Brain microvascular endothelial cell (primary cell): ENCODE data around the gene TTC14.

Experiments
- DNase-seq: peaks from one replicate; pipeline ENCODE4 v3.0.0-alpha.2; 2020
- H3K27ac ChIP-seq: fragments of 250-450 bp; sonication (Bioruptor Pico); 2 replicates; pipeline ENCODE4 v1.5.1; 2020; ENCODE audit warnings: mild to moderate bottlenecking, moderate library complexity
- H3K27me3 ChIP-seq: fragments of 250-450 bp; sonication (Bioruptor Pico); replicated peaks from 2 replicates; pipeline ENCODE4 v1.5.1; 2020; ENCODE audit warnings: mild to moderate bottlenecking
- H3K36me3 ChIP-seq: fragments of 250-450 bp; sonication (Bioruptor Pico); replicated peaks from 2 replicates; pipeline ENCODE4 v1.5.1; 2020; ENCODE audit warnings: mild to moderate bottlenecking
- H3K4me3 ChIP-seq: 2 replicates; pipeline ENCODE4 v1.5.1; 2011; ENCODE audit warnings: low read depth, mild to moderate bottlenecking, control low read depth, low read length, moderate library complexity
- in situ Hi-C: cut with HindIII; loops from 2 replicates; pipeline ENCODE4 v1.10.0; 2017; ENCODE audit warnings: low sequenced_read_pairs, low pct_ligation_motif_present
- TF ChIP-seq, protein P1 (sequence below): IDR thresholded peaks from 2 replicates; pipeline ENCODE4 v1.5.1; 2011; ENCODE audit warnings: low read depth, mild to moderate bottlenecking, moderate library complexity, low read length, control low read depth, inconsistent platforms; ENCODE audit errors: missing control alignments

The TTC14 gene

DNA sequence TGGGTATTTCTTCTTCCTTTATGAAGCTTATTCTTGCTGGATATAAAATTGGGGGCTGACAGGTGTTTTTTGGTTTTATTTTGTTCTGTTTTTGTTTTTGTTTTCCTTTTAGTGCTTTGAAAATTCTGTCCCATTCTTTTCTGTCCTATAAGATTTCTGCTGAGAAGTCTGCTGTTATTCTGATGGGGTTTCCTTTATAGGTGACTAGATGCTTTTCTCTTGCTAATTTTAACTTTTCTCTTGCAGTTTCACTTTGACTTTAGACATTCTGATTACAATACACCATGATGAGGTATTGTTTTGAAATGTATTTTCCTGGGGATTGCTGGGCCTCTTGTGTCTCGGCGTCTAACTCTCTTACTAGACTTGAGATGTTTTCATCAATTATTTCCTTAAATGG, 22.8 kb downstream of the TTC14 start:
- in situ Hi-C loops = no loop called here
- no peak overlapping the region for H3K27ac ChIP-seq
- H3K27me3 ChIP-seq = no peaks in the 10 kb centered on the region
- DNase-seq = no peak
- TF ChIP-seq, protein P1, sequence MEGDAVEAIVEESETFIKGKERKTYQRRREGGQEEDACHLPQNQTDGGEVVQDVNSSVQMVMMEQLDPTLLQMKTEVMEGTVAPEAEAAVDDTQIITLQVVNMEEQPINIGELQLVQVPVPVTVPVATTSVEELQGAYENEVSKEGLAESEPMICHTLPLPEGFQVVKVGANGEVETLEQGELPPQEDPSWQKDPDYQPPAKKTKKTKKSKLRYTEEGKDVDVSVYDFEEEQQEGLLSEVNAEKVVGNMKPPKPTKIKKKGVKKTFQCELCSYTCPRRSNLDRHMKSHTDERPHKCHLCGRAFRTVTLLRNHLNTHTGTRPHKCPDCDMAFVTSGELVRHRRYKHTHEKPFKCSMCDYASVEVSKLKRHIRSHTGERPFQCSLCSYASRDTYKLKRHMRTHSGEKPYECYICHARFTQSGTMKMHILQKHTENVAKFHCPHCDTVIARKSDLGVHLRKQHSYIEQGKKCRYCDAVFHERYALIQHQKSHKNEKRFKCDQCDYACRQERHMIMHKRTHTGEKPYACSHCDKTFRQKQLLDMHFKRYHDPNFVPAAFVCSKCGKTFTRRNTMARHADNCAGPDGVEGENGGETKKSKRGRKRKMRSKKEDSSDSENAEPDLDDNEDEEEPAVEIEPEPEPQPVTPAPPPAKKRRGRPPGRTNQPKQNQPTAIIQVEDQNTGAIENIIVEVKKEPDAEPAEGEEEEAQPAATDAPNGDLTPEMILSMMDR = no peak
- H3K36me3 ChIP-seq = no peaks in the 10 kb centered on the region
- no peak overlapping the region for H3K4me3 ChIP-seq

DNA sequence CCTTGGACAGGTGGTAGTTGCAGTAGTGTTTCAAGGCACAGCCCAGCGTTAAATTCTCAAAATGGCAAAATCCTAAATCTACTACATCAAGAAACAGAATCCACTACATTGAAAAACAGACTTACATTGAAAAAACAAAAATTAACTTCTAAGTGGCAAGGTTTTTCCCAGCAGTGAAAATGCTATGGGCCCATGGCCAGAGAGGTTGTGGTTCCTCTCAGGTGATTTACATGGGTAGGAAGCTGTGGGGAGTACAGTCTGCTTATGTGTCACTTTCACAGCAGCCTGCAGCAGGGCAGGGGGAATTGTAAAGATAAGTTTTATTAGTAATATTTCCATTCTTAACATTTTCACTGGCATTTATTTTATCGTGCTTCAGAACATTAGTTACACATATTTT, 24.9 kb downstream of the TTC14 start:
- TF ChIP-seq, protein P1 = no peak
- no peak overlapping the region for H3K4me3 ChIP-seq
- in situ Hi-C loops = no loop called here

DNA sequence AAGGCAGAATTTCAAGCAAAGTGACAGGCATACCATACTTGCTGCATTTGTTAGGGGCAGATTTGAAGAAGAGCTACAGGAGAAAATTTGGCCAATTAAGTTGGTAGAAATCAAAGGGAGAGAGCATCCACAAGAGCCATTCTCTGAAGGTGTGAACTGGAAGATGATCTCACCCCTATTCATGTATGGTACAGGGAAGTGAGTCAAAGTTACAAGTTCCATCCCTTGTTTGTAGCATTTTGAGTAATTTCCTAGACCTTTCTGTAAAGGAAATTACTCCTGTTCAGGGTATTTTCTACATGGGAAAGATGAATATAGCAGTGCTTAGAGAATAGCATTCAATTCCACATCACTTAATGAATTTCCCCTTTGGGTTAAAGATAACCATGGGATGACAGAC, 28.4 kb downstream of the TTC14 start:
- Histone ChIP-seq H3K4me3 (no peak overlapping the region), H3K27ac (no peak overlapping the region), H3K27me3 (no peaks in the 10 kb centered on the region), H3K36me3 (no peaks in the 10 kb centered on the region)
- TF ChIP-seq, protein P1 = no peak
- DNase-seq = no peak
- in situ Hi-C loops = no loop called here

More for the DNA sequence above, 24.9 kb downstream of the TTC14 start:
- H3K27me3 ChIP-seq = no peaks in the 10 kb centered on the region
- no peaks in the 10 kb centered on the region for H3K36me3 ChIP-seq
- DNase-seq = no peak
- H3K27ac ChIP-seq = no peak overlapping the region

DNA sequence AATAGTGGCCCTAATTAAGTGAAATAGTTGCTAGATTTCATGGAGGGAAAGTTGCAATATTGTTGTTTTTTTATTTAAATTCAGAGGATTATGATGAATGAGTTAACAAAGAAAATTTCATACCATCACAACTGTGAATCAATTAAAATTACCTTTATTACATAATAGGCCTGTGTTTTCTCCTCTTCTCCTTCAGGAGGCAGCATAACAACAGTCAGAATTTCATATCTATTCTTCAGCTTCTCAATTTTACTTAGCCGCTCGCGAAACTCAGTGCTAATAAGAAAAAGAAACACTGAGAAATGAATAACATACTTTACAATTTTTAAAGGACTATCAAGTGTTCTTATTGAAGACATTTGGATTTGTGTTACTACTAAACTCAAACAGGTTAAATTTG, 29.4 kb downstream of the TTC14 start:
- Histone ChIP-seq H3K27ac (no peak overlapping the region), H3K4me3 (no peak overlapping the region), H3K36me3 (no peaks in the 10 kb centered on the region), H3K27me3 (no peaks in the 10 kb centered on the region)
- no peak for DNase-seq
- in situ Hi-C loops = no loop called here
- TF ChIP-seq, protein P1 = no peak

DNA sequence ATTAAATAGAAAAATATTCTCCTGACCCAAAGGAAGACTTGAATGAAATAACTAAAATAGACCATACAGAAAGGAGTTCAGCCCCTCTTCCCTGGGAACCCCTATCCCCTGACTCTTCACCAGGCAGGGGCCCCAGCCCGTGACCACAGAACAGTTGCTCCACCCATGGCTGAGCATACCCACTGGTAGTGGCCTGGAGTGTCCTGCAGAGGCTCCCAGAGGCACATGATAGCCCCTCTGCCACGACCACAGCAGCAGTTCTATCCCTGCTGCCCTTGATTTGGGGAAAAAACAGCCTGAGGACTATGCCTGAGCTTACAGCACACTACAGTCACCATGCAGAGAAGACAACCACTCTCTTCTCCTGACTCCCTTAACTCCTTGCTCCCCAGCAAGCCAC, 31.8 kb downstream of the TTC14 start:
- Histone ChIP-seq H3K27me3 (no peaks in the 10 kb centered on the region), H3K4me3 (no peak overlapping the region), H3K36me3 (no peaks in the 10 kb centered on the region), H3K27ac (no peak overlapping the region)
- in situ Hi-C loops = no loop called here
- no peak for DNase-seq
- TF ChIP-seq, protein P1 = peak; percentile 6

DNA sequence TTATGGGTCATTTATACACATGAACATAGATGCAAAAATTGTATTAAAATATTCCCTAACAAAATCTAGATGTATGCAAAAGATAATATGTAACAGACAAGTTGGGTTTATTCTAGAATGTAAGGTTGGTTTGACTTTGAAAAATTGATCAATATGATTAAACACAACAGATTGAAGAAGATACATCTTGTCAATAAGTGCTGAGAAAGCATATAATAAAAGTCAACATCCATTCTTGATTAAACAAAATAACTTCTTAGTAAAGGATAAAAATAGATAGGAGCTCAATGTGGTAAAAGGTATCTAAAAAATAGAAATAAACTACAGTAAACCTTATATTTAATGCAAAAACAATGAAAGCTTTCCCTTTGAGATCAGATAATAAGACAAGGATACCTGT, 39.0 kb downstream of the TTC14 start:
- Histone ChIP-seq H3K36me3 (no peaks in the 10 kb centered on the region), H3K4me3 (no peak overlapping the region), H3K27me3 (no peaks in the 10 kb centered on the region), H3K27ac (no peak overlapping the region)
- no peak for DNase-seq
- in situ Hi-C loops = no loop called here
- TF ChIP-seq, protein P1 = no peak
